OCI-LY7 (cell line): ENCODE measurements around the gene ZFAND4. TPM values are rescaled to one million over a fixed set of nuclear protein-coding genes. Genes with fewer than 3 reads are reported as not detected.
"Not testable (repeated sequence)": the region's sequence is repeated elsewhere in the genome, so short reads cannot be mapped to it uniquely, and the experiment has no call there.

ENCODE experiments used
- BruUV-seq: library from RNA; stranded (reverse); fragments of 400-500 nt; replicated peaks from 2 replicates; lab custom pipeline; 2021; lab: Mats Ljungman, UMichigan
- CTCF ChIA-PET: fragments of 300-600 bp; sonication (Branson Sonifier 250); formaldehyde crosslinking; loops from one replicate; lab custom pipeline; 2022; ENCODE audit warnings: antibody characterized with exemption; ENCODE audit not compliant: unreplicated experiment; lab: Charles Lee
- POLR2A ChIA-PET: fragments of 300-600 bp; sonication (Branson Sonifier 250); formaldehyde crosslinking; loops from one replicate; lab custom pipeline; 2022; ENCODE audit warnings: antibody characterized with exemption; lab: Charles Lee
- DNase-seq: peaks from one replicate; pipeline ENCODE4 v3.0.0-alpha.2; 2015; ENCODE audit warnings: low spot score
- H2AFZ ChIP-seq: fragments of 200-600 bp; sonication (generic), shearing (Covaris generic); 2 replicates; pipeline ENCODE4 v1.6.1; 2014; ENCODE audit warnings: mild to moderate bottlenecking, antibody characterized with exemption, low read length, moderate library complexity
- H3K27ac ChIP-seq: fragments of 200-600 bp; sonication (generic); 2 replicates; pipeline ENCODE4 v1.5.1; 2014; ENCODE audit warnings: mixed run types, low read depth, mild to moderate bottlenecking, moderate library complexity, low read length, inconsistent platforms; ENCODE audit not compliant: poor library complexity, severe bottlenecking
- H3K36me3 ChIP-seq: fragments of 200-600 bp; sonication (generic); 2 replicates; pipeline ENCODE4 v1.6.1; 2014; ENCODE audit warnings: mild to moderate bottlenecking, antibody characterized with exemption, low read length, moderate library complexity, mixed read lengths; ENCODE audit not compliant: insufficient read depth
- H3K4me1 ChIP-seq: fragments of 200-600 bp; sonication (generic); 2 replicates; pipeline ENCODE4 v1.5.1; 2014; ENCODE audit warnings: mild to moderate bottlenecking, low read length; ENCODE audit not compliant: insufficient read depth, poor library complexity, severe bottlenecking
- H3K4me2 ChIP-seq: fragments of 200-600 bp; sonication (generic); 2 replicates; pipeline ENCODE4 v1.6.1; 2014; ENCODE audit warnings: mild to moderate bottlenecking, low read length
- H3K4me3 ChIP-seq: fragments of 200-600 bp; sonication (generic); 2 replicates; pipeline ENCODE4 v1.5.1; 2014; ENCODE audit warnings: mild to moderate bottlenecking, low read depth, low read length; ENCODE audit not compliant: poor library complexity, severe bottlenecking
- H3K79me2 ChIP-seq: fragments of 200-600 bp; sonication (generic); 2 replicates; pipeline ENCODE4 v1.6.1; 2016; ENCODE audit warnings: low read depth, mild to moderate bottlenecking, low read length, moderate library complexity, mixed read lengths; ENCODE audit not compliant: insufficient read depth
- H3K9me2 ChIP-seq: fragments of 200-600 bp; sonication (generic); 2 replicates; pipeline ENCODE4 v1.6.1; 2016; ENCODE audit warnings: mild to moderate bottlenecking, low read length, mixed read lengths; ENCODE audit not compliant: insufficient read depth
- H3K9me3 ChIP-seq: fragments of 200-600 bp; sonication (generic); 2 replicates; pipeline ENCODE4 v1.6.1; 2014; ENCODE audit warnings: mild to moderate bottlenecking, mixed run types, low read length, mixed read lengths
- H4K20me1 ChIP-seq: fragments of 200-600 bp; sonication (generic); 2 replicates; pipeline ENCODE4 v1.6.1; 2014; ENCODE audit warnings: mild to moderate bottlenecking, antibody characterized with exemption, low read length, moderate library complexity, mixed read lengths; ENCODE audit not compliant: insufficient read depth
- CTCF ChIP-seq: fragments of 200-600 bp; sonication (generic); conservative IDR thresholded peaks from 2 replicates; pipeline ENCODE4 v1.5.1; 2014; ENCODE audit warnings: mild to moderate bottlenecking, antibody characterized with exemption, low read length, moderate library complexity, mixed read lengths
- EZH2phosphoT487 ChIP-seq: fragments of 200-600 bp; sonication (generic); IDR thresholded peaks from 2 replicates; pipeline ENCODE4 v1.6.1; 2018; ENCODE audit warnings: low read depth, borderline replicate concordance, mild to moderate bottlenecking, mixed run types, antibody characterized with exemption, low read length, moderate library complexity, mixed read lengths
- intact Hi-C: fragments of 100-400 bp; cut with micrococcal nuclease; formaldehyde crosslinking; loops from one replicate; pipeline ENCODE4 v1.10.0; 2022; ENCODE audit not compliant: unreplicated experiment
- total RNA-seq, 2 experiments: library from RNA; depleted of rRNA in 1 of 2; stranded (reverse); fragments of >200 nt in 1 of 2; shearing (Covaris generic) in 1 of 2; gene quantifications; 2 replicates each; pipeline ENCODE4 v1.2.3, GENCODE V29; 2014 to 2022

ZFAND4 gene
- total RNA-seq, 2 experiments from 2014 or later = 18.6 to 35.8 TPM

GRCh38 chr10:45602082-45602730, 70.4 kb downstream of the ZFAND4 start:
- H2AFZ ChIP-seq = no peak overlapping the region
- no TSS peak for BruUV-seq
- DNase-seq = no peak
- no peaks in the 10 kb centered on the region for H3K4me1 ChIP-seq
- H4K20me1 ChIP-seq = no peaks in the 10 kb centered on the region
- H3K9me2 ChIP-seq = no peaks in the 10 kb centered on the region
- H3K4me3 ChIP-seq = no peak overlapping the region
- no peak for TF ChIP-seq EZH2phosphoT487
- TF ChIP-seq CTCF = no peak
- H3K27ac ChIP-seq = no peak overlapping the region
- no peak overlapping the region for H3K4me2 ChIP-seq
- ChIA-PET POLR2A (interaction anchor here (0.6 to 1.4 kb wide), 4 partner anchors 9 to 59 kb away, joined by 3 to 7 read pairs (median 4); no protein-coding TSS in a partner anchor), CTCF (no interaction called here)
- no peaks in the 10 kb centered on the region for H3K9me3 ChIP-seq
- H3K79me2 ChIP-seq = no peaks in the 10 kb centered on the region
- intact Hi-C loops = no loop called here
- H3K36me3 ChIP-seq = no peaks in the 10 kb centered on the region

- BruUV-seq, H3K79me2 ChIP-seq, CTCF ChIA-PET, intact Hi-C loops, H4K20me1 ChIP-seq, H3K4me3 ChIP-seq, H3K9me2 ChIP-seq, H3K4me2 ChIP-seq, H3K4me1 ChIP-seq, H3K27ac ChIP-seq, H3K9me3 ChIP-seq, H2AFZ ChIP-seq, H3K36me3 ChIP-seq, DNase-seq: not testable (repeated sequence)
- POLR2A ChIA-PET = interaction anchor here (0.6 to 1.4 kb wide), 4 partner anchors 10 to 58 kb away, joined by 3 to 7 read pairs (median 4); no protein-coding TSS in a partner anchor
These were observed 71.2 kb downstream of the ZFAND4 start for GRCh38 chr10:45601254-45601930.

GRCh38 chr10:45600337-45601253, 72.0 kb downstream of the ZFAND4 start:
- DNase-seq, H3K9me2 ChIP-seq, CTCF ChIA-PET: not testable (repeated sequence)

More at GRCh38 chr10:45600337-45601253, 72.0 kb downstream of the ZFAND4 start:
- H3K4me2 ChIP-seq, intact Hi-C loops, H4K20me1 ChIP-seq, H2AFZ ChIP-seq, H3K27ac ChIP-seq, H3K4me3 ChIP-seq, BruUV-seq, H3K79me2 ChIP-seq, H3K36me3 ChIP-seq, H3K9me3 ChIP-seq, H3K4me1 ChIP-seq: not testable (repeated sequence)
- POLR2A ChIA-PET = interaction anchor here (1.4 kb wide), 1 partner anchor 10 kb away, joined by 5 read pairs; no protein-coding TSS in a partner anchor
